OCI-LY7 (cell line): Measurements from ENCODE around the gene MTURN.

ENCODE experiments used
- CTCF ChIP-seq: fragments of 200-600 bp; sonication (generic); conservative IDR thresholded peaks from 2 replicates; pipeline ENCODE4 v1.5.1; 2014; ENCODE audit warnings: mild to moderate bottlenecking, antibody characterized with exemption, low read length, moderate library complexity, mixed read lengths
- EZH2phosphoT487 ChIP-seq: fragments of 200-600 bp; sonication (generic); IDR thresholded peaks from 2 replicates; pipeline ENCODE4 v1.6.1; 2018; ENCODE audit warnings: low read depth, borderline replicate concordance, mild to moderate bottlenecking, mixed run types, antibody characterized with exemption, low read length, moderate library complexity, mixed read lengths

DNA sequence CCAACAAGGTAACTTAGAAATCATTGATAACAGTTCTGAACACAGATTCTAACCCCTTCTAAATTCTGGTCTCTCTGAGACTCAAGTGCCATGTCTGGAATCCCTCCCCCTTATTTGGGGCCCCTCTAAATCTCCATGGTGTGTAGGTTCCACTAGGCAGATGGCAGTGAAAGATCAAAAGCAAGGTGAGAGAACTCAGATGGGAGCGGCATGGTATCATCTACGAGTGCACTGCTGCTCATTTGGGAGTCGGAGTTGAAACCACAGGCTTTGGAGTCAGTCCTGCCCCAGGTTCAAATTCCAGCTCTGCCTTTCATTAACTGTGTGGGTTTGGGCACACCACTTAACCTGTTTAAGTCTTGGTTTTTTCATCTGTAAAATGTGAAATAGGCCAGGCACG is 72.6 kb downstream of the MTURN start:
- TF ChIP-seq CTCF (no peak), EZH2phosphoT487 (no peak)
